ENCODE measurements around the gene ATP6V1F.
A peak's percentile ranks its signal among the peaks of the same experiment; 100 is the strongest.

The ATP6V1F gene, protein sequence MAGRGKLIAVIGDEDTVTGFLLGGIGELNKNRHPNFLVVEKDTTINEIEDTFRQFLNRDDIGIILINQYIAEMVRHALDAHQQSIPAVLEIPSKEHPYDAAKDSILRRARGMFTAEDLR

DNA sequence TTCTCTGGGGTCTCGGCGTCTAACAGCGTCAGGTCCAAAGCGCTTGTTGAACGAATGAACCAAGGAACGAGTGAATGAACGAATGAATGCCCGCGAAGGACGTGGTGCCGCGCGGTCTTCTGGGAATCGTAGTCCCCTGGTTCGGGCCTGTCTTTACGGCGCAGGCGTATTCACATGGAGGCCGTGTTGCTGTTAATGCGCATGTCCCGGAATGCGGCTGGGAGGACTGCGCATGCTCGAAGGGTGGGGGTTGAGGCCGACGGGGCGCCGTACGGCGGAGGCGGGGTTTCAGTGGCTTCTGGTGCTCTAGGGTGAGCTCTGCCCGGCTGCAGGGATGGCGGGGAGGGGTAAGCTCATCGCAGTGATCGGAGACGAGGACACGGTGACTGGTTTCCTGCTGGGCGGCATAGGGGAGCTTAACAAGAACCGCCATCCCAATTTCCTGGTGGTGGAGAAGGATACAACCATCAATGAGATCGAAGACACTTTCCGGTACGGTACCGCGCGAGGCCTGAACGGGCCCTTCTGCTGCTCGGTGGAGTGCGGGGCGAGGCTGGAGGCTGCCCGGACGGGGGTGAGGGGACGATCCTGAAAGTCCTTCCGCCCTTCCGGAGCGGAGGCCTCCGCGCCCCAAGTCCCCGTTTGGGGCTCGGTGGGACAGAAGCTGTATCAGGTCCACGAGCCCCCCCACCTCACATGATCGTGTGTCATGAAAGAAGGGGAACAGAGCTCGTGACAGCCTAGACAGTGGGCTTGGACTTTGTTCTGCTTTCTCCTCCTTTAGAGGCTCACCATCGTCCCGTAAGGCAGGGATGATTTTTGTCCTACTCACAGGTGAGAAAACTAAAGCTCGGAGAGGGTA is at the start of gene ATP6V1F:
Gene ATP6V1F, plus strand, starts transcription at position 286 of the 862 bp plus-strand sequence. Its CDS starts 49 bp downstream, at position 335.
- H3K9me3 ChIP-seq (ENCODE audit: severe bottlenecking), result no peaks in the 10 kb centered on the region
- H3K4me3 ChIP-seq (ENCODE audit: severe bottlenecking), result peak within 1 kb of the TSS; percentile 48
- H3K4me1 ChIP-seq (ENCODE audit: insufficient read depth, poor library complexity, severe bottlenecking), result peaks cover 14% of the 10 kb centered on the region
- no peaks in the 10 kb centered on the region for H3K27me3 ChIP-seq (ENCODE audit: insufficient read depth, poor library complexity, severe bottlenecking)
- peaks cover 9% of the 10 kb centered on the region for H3K36me3 ChIP-seq (ENCODE audit: low read depth)
- no peak for TF ChIP-seq CTCF (IDR thresholded peaks at IDR 0.05; ENCODE audit: poor library complexity, severe bottlenecking)
- peak; percentile 85 for ATAC-seq (ENCODE audit: low read depth)
- DNase-seq (ENCODE audit: low spot score), result peak; percentile 93
- peak within 1 kb of the TSS; percentile 45 for H3K27ac ChIP-seq (ENCODE audit: poor library complexity, severe bottlenecking)

DNA sequence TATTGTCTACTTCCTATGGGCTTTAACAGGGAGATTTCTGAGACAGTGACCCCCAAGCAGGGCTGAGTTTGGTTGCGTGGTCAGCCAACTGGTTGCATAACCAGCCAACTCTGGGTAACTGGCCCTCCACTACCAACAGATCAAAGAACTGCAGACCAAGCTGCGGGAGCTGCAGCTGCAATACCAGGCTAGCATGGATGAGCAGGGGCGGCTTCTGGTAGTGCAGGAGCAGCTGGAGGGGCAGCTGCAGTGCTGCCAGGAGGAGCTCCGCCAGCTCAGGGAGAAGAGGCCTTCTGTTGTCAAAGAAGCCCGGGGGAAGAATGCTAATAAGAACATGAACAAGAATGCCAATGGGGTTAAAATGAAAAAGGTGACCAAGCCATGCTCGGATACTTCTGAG is 48.2 kb upstream of the ATP6V1F start:
- no peak for ATAC-seq (ENCODE audit: low read depth)
- H3K36me3 ChIP-seq (ENCODE audit: low read depth), result no peaks in the 10 kb centered on the region
- no peaks in the 10 kb centered on the region for H3K27me3 ChIP-seq (ENCODE audit: insufficient read depth, poor library complexity, severe bottlenecking)
- no peak overlapping the region for H3K4me3 ChIP-seq (ENCODE audit: severe bottlenecking)
- no peak for DNase-seq (ENCODE audit: low spot score)
- H3K9me3 ChIP-seq (ENCODE audit: severe bottlenecking), result no peaks in the 10 kb centered on the region
- H3K4me1 ChIP-seq (ENCODE audit: insufficient read depth, poor library complexity, severe bottlenecking), result no peaks in the 10 kb centered on the region
- no peak for TF ChIP-seq CTCF (IDR thresholded peaks at IDR 0.05; ENCODE audit: poor library complexity, severe bottlenecking)
- no peak overlapping the region for H3K27ac ChIP-seq (ENCODE audit: poor library complexity, severe bottlenecking)

DNA sequence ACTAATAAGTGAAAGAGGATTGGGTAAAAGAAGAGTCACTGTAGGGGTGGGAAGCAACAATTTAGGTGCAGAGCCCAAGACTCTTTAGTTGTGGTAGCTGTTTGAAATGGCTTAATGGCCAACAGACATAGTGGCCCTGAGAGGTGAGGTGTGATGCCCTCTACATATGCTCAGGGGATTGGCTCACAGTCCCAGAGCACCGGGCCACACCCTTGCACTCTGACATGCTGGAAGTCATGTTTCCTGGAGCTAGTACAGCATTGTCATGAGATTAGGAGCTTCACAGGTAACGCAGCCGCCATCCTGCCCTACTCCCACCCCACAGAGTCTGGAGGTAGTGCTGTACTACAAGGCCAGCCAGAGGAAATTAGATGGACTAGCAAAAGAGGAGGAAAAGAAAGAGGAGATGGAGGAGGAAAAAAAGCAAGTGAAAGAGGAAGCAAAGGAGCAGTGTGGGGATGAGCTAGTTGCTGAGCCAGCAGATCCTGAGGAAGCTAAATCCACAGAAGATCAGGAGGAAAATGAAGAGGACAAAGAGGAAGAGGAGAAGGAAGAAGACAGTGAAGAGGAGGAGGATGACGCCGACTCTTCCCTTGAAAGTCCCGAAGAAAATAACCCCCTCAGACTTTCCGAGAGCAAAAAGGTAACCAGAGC is 47.2 kb upstream of the ATP6V1F start:
- no peak for ATAC-seq (ENCODE audit: low read depth)
- Histone ChIP-seq H3K9me3 (ENCODE audit: severe bottlenecking) (no peaks in the 10 kb centered on the region), H3K4me1 (ENCODE audit: insufficient read depth, poor library complexity, severe bottlenecking) (no peaks in the 10 kb centered on the region), H3K36me3 (ENCODE audit: low read depth) (no peaks in the 10 kb centered on the region), H3K4me3 (ENCODE audit: severe bottlenecking) (no peak overlapping the region), H3K27me3 (ENCODE audit: insufficient read depth, poor library complexity, severe bottlenecking) (no peaks in the 10 kb centered on the region), H3K27ac (ENCODE audit: poor library complexity, severe bottlenecking) (no peak overlapping the region)
- TF ChIP-seq CTCF (IDR thresholded peaks at IDR 0.05; ENCODE audit: poor library complexity, severe bottlenecking), result no peak
- DNase-seq (ENCODE audit: low spot score), result no peak

DNA sequence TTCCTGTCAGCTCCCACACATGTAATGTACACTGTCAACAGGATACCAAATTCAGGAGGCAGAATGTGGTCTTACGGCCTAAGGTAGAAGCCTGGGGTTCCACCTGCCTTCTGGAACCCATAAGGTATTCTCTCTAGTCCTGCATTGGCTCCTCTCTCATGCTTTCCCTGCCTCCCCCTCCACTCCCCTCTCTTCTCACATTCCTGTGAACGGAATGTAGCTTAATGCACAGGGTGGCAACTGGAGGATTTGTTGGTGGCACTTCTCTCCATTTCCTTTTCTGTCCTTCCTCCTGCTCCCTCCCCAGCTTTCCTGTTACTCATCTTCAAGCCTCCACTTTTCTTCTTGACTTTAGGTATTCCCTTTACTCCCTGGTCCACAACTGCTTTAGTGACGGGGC is 44.0 kb upstream of the ATP6V1F start:
- no peaks in the 10 kb centered on the region for H3K9me3 ChIP-seq (ENCODE audit: severe bottlenecking)
- H3K27me3 ChIP-seq (ENCODE audit: insufficient read depth, poor library complexity, severe bottlenecking), result no peaks in the 10 kb centered on the region
- ATAC-seq (ENCODE audit: low read depth) (no peak), DNase-seq (ENCODE audit: low spot score) (no peak)
- H3K4me3 ChIP-seq (ENCODE audit: severe bottlenecking), result no peak overlapping the region
- TF ChIP-seq CTCF (IDR thresholded peaks at IDR 0.05; ENCODE audit: poor library complexity, severe bottlenecking), result no peak
- no peak overlapping the region for H3K27ac ChIP-seq (ENCODE audit: poor library complexity, severe bottlenecking)
- H3K4me1 ChIP-seq (ENCODE audit: insufficient read depth, poor library complexity, severe bottlenecking), result no peaks in the 10 kb centered on the region
- H3K36me3 ChIP-seq (ENCODE audit: low read depth), result no peaks in the 10 kb centered on the region
